ENCODE data around the gene OLIG2.

OLIG2 gene

DNA sequence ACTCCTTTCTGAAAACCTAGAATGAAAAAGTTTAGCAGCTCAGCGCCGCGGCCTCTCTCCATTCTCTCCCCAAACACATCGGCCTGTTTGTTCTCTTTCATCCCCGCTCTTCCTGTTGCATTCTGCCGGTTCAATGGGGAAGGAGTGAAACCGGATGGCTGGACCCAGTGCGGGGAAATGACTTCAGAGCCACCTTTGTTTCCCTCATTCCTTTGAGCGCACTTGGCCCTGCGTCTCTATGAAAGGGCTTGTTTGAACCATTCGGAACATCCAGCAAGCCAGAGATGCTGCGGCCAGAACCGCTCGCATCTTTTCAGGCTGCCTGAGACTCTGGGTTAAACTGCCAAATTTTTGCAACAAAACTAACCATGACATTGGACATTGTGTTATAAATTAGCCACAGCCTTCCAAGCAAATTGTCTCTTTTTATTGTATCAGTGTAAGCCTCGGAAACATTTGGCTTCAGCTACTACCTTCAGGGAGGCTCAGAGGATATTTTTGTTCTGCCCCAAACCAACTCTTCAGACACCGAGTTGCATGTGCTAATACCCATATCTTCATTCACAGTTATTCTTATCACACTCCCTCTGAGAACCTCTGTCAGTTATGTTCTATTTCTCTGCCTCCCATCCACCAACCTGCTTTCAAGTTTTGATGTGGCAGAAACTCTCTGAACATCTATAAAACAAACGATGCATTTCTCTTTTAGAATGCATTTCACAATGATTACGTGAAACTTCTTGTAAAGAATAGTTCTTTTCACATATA lies 39.1 kb downstream of the OLIG2 start:
- no peak for DNase-seq (ENCODE audit: low read depth)

DNA sequence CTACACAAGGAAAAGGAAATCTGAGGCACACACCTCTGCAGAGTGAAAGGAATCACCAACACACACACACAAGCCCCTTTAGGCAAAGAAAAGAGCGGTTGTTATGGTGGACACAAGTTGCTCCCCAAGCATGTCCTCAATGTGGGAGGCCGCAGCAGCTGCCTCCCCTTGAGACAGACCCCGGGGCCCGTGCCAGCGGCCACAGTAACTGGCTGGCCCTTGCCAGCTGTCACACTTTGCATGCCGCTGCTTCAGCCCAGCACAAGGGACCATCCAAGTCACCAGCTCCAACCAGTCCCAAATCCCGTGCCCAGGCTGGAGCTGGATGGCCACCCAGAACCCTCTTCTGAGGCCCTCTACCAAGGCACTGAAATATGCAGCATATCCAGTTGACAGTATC lies 41.3 kb downstream of the OLIG2 start:
- DNase-seq (ENCODE audit: low read depth): no peak

DNA sequence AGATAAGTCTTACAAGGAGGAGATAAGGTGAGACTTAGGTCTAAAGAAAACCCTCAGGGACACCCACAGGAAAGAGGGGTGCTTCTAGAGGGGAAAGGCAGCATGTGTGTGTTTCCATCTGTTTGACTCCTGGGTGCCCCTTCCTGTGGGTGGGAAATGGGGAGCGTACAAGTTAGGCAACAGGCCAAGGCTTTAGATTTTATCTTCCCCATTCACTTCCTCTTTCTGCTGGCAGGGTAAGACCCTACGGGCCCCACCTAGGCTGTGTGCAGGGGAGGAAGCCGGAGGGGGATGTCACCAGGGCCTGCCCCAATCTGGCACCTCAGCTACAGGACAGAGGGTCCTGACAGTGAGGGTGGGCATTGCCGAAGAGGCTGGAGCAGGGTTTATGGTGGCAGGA lies 41.7 kb downstream of the OLIG2 start:
- DNase-seq (ENCODE audit: low read depth): no peak

GRCh38 chr21:33069243-33069642 lies 43.5 kb downstream of the OLIG2 start:
- DNase-seq (ENCODE audit: low read depth): no peak

DNA sequence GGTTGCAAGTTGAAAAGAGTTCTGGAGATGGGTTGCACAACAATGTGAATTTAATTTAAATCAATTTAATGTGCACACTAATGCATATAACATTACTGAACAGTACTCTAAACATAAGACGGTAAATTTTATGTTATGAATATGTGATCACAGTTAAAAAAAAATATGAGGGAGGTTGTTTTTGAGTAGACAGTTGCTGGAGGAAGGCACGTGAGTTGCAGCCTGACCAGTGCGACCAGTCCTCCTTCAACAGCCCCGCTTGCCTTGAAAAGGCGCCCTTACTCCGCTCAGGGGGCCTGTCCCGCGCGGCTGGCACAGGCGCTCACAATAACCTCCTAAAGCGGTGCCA lies 43.9 kb downstream of the OLIG2 start:
- no peak for DNase-seq (ENCODE audit: low read depth)

- no peak for DNase-seq (ENCODE audit: low read depth)
These were observed 44.4 kb downstream of the OLIG2 start, which contains the start of gene OLIG1 for GRCh38 chr21:33069994-33070743. TSS of gene OLIG1 (plus strand) at chr21:33070141. CDS start at chr21:33070247, 106 bp downstream.

DNA sequence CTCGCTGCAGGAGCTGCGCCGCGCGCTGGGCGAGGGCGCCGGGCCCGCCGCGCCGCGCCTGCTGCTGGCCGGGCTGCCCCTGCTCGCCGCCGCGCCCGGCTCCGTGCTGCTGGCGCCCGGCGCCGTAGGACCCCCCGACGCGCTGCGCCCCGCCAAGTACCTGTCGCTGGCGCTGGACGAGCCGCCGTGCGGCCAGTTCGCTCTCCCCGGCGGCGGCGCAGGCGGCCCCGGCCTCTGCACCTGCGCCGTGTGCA lies 44.9 kb downstream of the OLIG2 start:
- DNase-seq (ENCODE audit: low read depth): no peak

- no peak for DNase-seq (ENCODE audit: low read depth)
These were observed 45.4 kb downstream of the OLIG2 start for GRCh38 chr21:33070998-33071769.

GRCh38 chr21:33071770-33072306 lies 46.1 kb downstream of the OLIG2 start:
- DNase-seq (ENCODE audit: low read depth): no peak

DNA sequence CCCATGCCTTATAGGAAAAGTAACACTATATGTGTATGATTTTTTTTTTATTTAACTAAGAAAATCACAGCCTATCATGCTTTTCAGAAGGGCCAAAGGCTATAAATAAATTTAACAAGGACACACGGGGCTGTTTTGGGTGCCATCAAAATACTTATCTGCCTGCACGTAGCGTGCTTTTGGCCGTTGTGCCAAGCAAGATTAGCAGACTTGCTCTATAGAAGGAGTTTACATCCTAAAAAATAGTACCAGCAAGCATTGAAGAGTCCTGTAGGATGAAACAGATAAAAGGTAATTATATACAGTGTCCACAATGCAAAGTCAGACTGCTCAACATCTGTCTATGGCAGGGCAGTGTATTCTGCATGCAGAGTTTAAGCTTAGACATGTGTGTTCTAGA lies 47.9 kb downstream of the OLIG2 start:
- DNase-seq (ENCODE audit: low read depth): no peak

- DNase-seq (ENCODE audit: low read depth): no peak
These were observed 49.4 kb downstream of the OLIG2 start for GRCh38 chr21:33075128-33075527.

GRCh38 chr21:33075596-33076195 lies 50.0 kb downstream of the OLIG2 start:
- DNase-seq (ENCODE audit: low read depth): no peak

DNA sequence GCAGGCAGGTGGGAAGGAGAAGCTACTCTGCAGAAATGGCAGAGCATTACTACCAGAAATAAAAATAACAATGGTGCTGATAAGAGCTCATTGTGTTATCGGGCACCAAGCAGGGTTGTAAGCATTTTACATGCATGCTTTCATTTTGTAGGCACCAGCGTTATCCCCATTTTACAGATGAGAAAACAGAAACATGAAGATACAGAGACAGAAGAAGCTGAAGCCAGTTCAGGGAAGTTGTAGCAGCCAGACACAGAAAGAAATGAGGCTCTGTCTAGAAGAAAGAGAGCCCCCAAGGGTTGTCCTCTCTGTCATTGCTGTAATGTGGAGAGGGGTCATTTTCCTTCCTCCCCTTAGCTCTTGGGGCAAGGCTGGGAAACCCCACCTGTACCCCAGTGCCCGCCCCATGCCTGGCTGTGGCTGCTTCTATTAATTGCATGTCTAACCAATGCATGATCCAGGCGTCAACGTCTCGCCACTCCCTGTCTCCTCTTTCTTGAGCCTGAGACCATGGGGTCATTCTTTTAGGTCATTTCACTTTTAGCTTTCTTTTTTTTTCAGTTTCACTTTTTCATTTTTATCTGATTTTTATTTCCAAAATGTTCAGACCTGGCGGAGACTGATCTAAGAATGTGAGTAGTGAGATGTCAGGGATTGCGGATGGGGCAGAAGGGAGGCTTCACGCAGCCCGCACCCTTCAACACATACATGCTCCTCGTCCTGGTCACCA lies 51.0 kb downstream of the OLIG2 start:
- DNase-seq (ENCODE audit: low read depth): no peak
